Caco-2 (cell line): ENCODE data around the gene ALDH7A1. TPM values are rescaled to one million over a fixed set of nuclear protein-coding genes. Genes with fewer than 3 reads are reported as not detected.

Experiments used
- BruUV-seq: library from RNA; stranded (reverse); fragments of 400-500 nt; replicated peaks from 2 replicates; lab custom pipeline; 2021; lab: Mats Ljungman, UMichigan
- CTCF ChIA-PET: fragments of 300-600 bp; sonication (Branson Sonifier 250); formaldehyde crosslinking; loops from one replicate; lab custom pipeline; 2022; ENCODE audit warnings: antibody characterized with exemption; lab: Charles Lee
- POLR2A ChIA-PET: fragments of 300-600 bp; sonication (Branson Sonifier 250); formaldehyde crosslinking; loops from one replicate; lab custom pipeline; 2022; ENCODE audit warnings: antibody characterized with exemption; lab: Charles Lee
- DNase-seq, 2 experiments: peaks; one replicate each; pipeline versions ENCODE4 v3.0.0 to v3.0.0-alpha.2; 2020 to 2022
- H3K27me3 ChIP-seq: replicated peaks from 2 replicates; pipeline ENCODE4 v1.6.0; 2011; ENCODE audit warnings: low read length; ENCODE audit not compliant: control insufficient read depth, insufficient read depth
- H3K36me3 ChIP-seq: 2 replicates; pipeline ENCODE4 v1.5.1; 2011; ENCODE audit warnings: low read length; ENCODE audit not compliant: control insufficient read depth, insufficient read depth
- H3K4me1 ChIP-seq: fragments of 250-450 bp; sonication (Bioruptor Pico); 2 replicates; pipeline ENCODE4 v1.5.1; 2020; ENCODE audit warnings: mild to moderate bottlenecking
- H3K4me3 ChIP-seq: 2 replicates; pipeline ENCODE4 v1.5.1; 2011; ENCODE audit warnings: low read depth, mild to moderate bottlenecking, control low read depth, low read length
- H3K9me3 ChIP-seq: fragments of 250-450 bp; sonication (Bioruptor Pico); 2 replicates; pipeline ENCODE4 v1.5.1; 2020; ENCODE audit warnings: mild to moderate bottlenecking, moderate library complexity
- H3K27ac Mint-ChIP-seq: one replicate; pipeline ENCODE4 v1.8.0; 2022; ENCODE audit warnings: mixed read lengths; ENCODE audit not compliant: unreplicated experiment
- H3K27me3 Mint-ChIP-seq: one replicate; pipeline ENCODE4 v1.8.0; 2022; ENCODE audit warnings: mixed read lengths; ENCODE audit not compliant: insufficient read depth, unreplicated experiment
- H3K36me3 Mint-ChIP-seq: one replicate; pipeline ENCODE4 v1.8.0; 2022; ENCODE audit warnings: mild to moderate bottlenecking, mixed read lengths; ENCODE audit not compliant: insufficient read depth, unreplicated experiment
- H3K4me1 Mint-ChIP-seq: one replicate; pipeline ENCODE4 v1.8.0; 2022; ENCODE audit warnings: low read depth, mixed read lengths; ENCODE audit not compliant: unreplicated experiment
- H3K4me3 Mint-ChIP-seq: one replicate; pipeline ENCODE4 v1.8.0; 2022; ENCODE audit warnings: mild to moderate bottlenecking, moderate library complexity, mixed read lengths; ENCODE audit not compliant: unreplicated experiment
- H3K9me3 Mint-ChIP-seq: one replicate; pipeline ENCODE4 v1.8.0; 2022; ENCODE audit warnings: mixed read lengths; ENCODE audit not compliant: unreplicated experiment
- CTCF ChIP-seq, 2 experiments: fragments of 200-600 bp in 1 of 2; IDR thresholded peaks; 1 replicate in 1 of 2; 2 replicates in 1 of 2; pipeline versions ENCODE4 v1.5.1 to v1.8.0; 2011 to 2022; ENCODE audit warnings: antibody characterized with exemption in 1 of 2, control low read depth in 1 of 2, inconsistent platforms in 1 of 2, low read depth in 1 of 2, low read length in 1 of 2, mild to moderate bottlenecking in 1 of 2, moderate library complexity in 1 of 2; ENCODE audit not compliant: insufficient read depth in 1 of 2, severe bottlenecking in 1 of 2, unreplicated experiment in 1 of 2
- intact Hi-C: fragments of 100-400 bp; cut with micrococcal nuclease; formaldehyde crosslinking; loops from one replicate; pipeline ENCODE4 v1.10.0; 2022; ENCODE audit not compliant: unreplicated experiment
- total RNA-seq: library from RNA; stranded (reverse); gene quantifications from 2 replicates; pipeline ENCODE4 v1.2.3, GENCODE V29; 2022

The ALDH7A1 gene
- total RNA-seq, 1 experiment from 2014 or later: 204 TPM

- no peak for DNase-seq
- no peak overlapping the region for H3K4me3 ChIP-seq
- H3K27ac Mint-ChIP-seq: no peak overlapping the region
- no peaks in the 10 kb centered on the region for H3K9me3 Mint-ChIP-seq
- H3K36me3 ChIP-seq: no peaks in the 10 kb centered on the region
- ChIA-PET CTCF (no interaction called here), POLR2A (no interaction called here)
- H3K4me1 ChIP-seq: peaks cover 4% of the 10 kb centered on the region
- no peak overlapping the region for H3K4me3 Mint-ChIP-seq
- H3K4me1 Mint-ChIP-seq: peaks cover under 1% of the 10 kb centered on the region
- no TSS peak for BruUV-seq
- intact Hi-C loops: no loop called here
- H3K9me3 ChIP-seq: no peaks in the 10 kb centered on the region
- TF ChIP-seq CTCF (IDR thresholded peaks at IDR 0.05; ENCODE audit: insufficient read depth in 1 of 2, low read depth in 1 of 2, low read length in 1 of 2, severe bottlenecking in 1 of 2, unreplicated experiment in 1 of 2): no peak
- no peaks in the 10 kb centered on the region for H3K27me3 Mint-ChIP-seq
- H3K36me3 Mint-ChIP-seq: no peaks in the 10 kb centered on the region
- H3K27me3 ChIP-seq: no peaks in the 10 kb centered on the region
Observed at GRCh38 chr5:126509339-126509738, 85.7 kb downstream of the ALDH7A1 start.

GRCh38 chr5:126508962-126509279 is 86.1 kb downstream of the ALDH7A1 start:
- POLR2A ChIA-PET: no interaction called here
- H3K4me3 Mint-ChIP-seq: no peak overlapping the region
- Histone ChIP-seq H3K9me3 (no peaks in the 10 kb centered on the region), H3K27me3 (no peaks in the 10 kb centered on the region), H3K36me3 (no peaks in the 10 kb centered on the region), H3K4me1 (peaks cover under 1% of the 10 kb centered on the region; the same call in 1 of the 2 replicates), H3K4me3 (no peak overlapping the region)
- no peaks in the 10 kb centered on the region for H3K36me3 Mint-ChIP-seq
- no peak overlapping the region for H3K27ac Mint-ChIP-seq
- H3K4me1 Mint-ChIP-seq: no peaks in the 10 kb centered on the region
- DNase-seq: no peak
- no peaks in the 10 kb centered on the region for H3K27me3 Mint-ChIP-seq
- intact Hi-C loops: no loop called here
- no peak for TF ChIP-seq CTCF (IDR thresholded peaks at IDR 0.05; ENCODE audit: insufficient read depth in 1 of 2, low read depth in 1 of 2, low read length in 1 of 2, severe bottlenecking in 1 of 2, unreplicated experiment in 1 of 2)
- no TSS peak for BruUV-seq
- no peaks in the 10 kb centered on the region for H3K9me3 Mint-ChIP-seq
- CTCF ChIA-PET: no interaction called here

- Mint-ChIP-seq H3K4me3 (no peak overlapping the region), H3K4me1 (no peaks in the 10 kb centered on the region), H3K27me3 (no peaks in the 10 kb centered on the region), H3K27ac (no peak overlapping the region), H3K36me3 (no peaks in the 10 kb centered on the region), H3K9me3 (no peaks in the 10 kb centered on the region)
- TF ChIP-seq CTCF (IDR thresholded peaks at IDR 0.05; ENCODE audit: insufficient read depth in 1 of 2, low read depth in 1 of 2, low read length in 1 of 2, severe bottlenecking in 1 of 2, unreplicated experiment in 1 of 2): no peak
- ChIA-PET POLR2A (no interaction called here), CTCF (no interaction called here)
- Histone ChIP-seq H3K27me3 (no peaks in the 10 kb centered on the region), H3K36me3 (no peaks in the 10 kb centered on the region), H3K4me1 (no peaks in the 10 kb centered on the region), H3K9me3 (no peaks in the 10 kb centered on the region), H3K4me3 (no peak overlapping the region)
- no TSS peak for BruUV-seq
- no peak for DNase-seq
- intact Hi-C loops: no loop called here
Observed at GRCh38 chr5:126508251-126508961, 86.6 kb downstream of the ALDH7A1 start.
